WI38 (cell line): ENCODE results near the gene KLF11.

Experiments used
- H3K4me3 ChIP-seq: 2 replicates; pipeline ENCODE4 v1.5.1; 2011; ENCODE audit warnings: low read depth, mild to moderate bottlenecking, control low read depth, low read length
- TF ChIP-seq, protein P1 (sequence below): IDR thresholded peaks from 2 replicates; pipeline ENCODE4 v1.5.1; 2012; ENCODE audit warnings: low read depth, mild to moderate bottlenecking, control low read depth, low read length

The KLF11 gene

DNA sequence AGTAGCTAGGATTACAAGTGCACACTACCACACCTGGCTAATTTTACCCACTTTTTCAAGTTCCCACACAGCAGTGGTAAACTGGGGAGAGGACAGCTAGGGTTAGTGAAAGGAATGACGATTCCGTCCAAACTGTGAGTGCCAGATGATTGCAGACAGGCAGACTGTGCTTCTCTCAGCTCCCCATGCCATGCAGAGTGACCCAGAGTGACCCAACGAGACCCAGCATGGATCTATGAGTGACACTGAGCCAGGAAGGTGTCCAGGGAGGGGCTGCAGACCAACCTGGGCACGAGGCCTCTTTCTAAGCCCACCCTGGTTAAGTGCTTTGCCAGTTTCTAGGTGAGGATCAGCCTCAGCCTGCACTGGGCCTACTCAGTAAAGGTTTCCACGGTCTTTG is 7.7 kb upstream of the KLF11 start:
- TF ChIP-seq, protein P1, sequence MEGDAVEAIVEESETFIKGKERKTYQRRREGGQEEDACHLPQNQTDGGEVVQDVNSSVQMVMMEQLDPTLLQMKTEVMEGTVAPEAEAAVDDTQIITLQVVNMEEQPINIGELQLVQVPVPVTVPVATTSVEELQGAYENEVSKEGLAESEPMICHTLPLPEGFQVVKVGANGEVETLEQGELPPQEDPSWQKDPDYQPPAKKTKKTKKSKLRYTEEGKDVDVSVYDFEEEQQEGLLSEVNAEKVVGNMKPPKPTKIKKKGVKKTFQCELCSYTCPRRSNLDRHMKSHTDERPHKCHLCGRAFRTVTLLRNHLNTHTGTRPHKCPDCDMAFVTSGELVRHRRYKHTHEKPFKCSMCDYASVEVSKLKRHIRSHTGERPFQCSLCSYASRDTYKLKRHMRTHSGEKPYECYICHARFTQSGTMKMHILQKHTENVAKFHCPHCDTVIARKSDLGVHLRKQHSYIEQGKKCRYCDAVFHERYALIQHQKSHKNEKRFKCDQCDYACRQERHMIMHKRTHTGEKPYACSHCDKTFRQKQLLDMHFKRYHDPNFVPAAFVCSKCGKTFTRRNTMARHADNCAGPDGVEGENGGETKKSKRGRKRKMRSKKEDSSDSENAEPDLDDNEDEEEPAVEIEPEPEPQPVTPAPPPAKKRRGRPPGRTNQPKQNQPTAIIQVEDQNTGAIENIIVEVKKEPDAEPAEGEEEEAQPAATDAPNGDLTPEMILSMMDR, result no peak

DNA sequence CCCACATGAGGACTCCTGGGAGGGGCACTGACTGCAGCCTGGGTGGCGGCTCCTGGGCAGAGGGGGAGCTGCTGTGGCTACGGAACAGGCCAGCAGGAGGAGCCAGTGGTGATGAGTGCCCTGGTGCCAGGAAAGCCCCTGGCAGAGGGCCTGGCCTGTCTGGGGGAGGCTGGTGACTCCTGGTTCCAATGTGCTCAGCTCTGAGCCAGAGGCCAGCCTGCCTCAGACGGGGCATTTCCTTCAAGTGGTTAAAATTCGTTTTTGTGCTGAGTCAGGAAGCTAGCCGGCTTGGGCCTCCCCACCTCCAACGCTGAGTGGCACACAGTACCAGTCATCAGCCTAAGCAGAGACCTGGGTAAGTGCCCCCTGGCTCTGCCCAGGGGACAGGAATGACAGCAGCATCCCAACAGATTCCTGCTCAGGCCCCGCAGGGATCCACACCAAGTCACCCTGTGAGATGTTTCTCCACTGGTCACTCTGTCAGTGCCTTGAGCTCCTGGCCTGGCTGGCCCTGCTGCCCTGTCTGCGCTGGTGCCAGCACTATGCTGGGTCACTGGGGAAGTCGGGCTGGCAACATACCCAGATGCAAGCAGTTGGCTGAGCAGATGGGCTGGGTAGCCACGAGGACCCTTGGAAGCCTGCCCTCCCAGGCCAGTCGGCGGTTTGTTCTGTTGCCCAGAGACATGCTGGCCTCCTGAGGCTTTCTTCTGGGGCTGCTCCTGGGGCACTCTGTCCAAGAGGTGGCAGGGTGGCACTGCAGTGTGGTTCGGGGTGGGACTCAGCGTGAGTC is 7.1 kb upstream of the KLF11 start:
- TF ChIP-seq, protein P1, result peak; percentile 48
- H3K4me3 ChIP-seq, result no peak overlapping the region

More for the DNA sequence above, 7.7 kb upstream of the KLF11 start:
- no peak overlapping the region for H3K4me3 ChIP-seq

DNA sequence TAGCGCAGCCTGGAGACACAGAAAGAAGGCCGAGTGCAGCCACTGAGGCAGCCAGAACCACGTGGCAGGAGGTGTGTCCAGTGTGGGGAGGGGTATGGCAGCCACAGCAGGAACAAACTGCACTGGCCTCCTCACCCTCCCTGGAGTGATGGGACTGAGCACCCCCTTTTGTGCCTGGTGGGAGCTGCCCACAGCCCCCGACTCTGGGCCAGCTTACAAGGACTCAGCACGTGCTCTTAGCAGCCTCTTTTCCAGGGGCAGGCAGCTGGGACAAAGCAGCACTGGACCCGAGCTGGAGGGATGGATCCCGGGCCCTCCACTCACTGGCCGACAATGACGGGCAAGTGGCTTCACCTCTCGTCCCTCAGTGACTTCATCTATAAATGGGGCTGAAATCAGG is 5.2 kb upstream of the KLF11 start:
- TF ChIP-seq, protein P1, result no peak
- H3K4me3 ChIP-seq, result no peak overlapping the region

DNA sequence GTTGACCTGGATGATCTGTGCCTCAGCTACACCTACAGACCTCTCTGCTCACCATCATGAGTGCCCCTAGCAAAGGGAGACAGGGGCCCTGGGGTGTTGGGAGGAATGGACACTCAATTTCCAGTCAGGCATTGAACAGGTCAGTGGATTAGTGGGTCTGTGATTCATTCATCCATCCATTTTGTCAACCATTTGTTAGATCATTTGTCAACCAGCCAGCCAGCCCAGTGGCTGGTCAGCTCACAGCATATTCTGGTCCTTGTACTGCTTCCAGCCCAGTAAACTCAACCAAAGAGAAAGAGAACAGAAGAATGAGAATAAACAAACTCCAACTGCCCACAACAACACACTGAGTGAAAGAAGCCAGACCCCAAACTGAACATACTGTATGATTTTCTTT is 4.6 kb upstream of the KLF11 start:
- TF ChIP-seq, protein P1, result no peak
- H3K4me3 ChIP-seq, result no peak overlapping the region

DNA sequence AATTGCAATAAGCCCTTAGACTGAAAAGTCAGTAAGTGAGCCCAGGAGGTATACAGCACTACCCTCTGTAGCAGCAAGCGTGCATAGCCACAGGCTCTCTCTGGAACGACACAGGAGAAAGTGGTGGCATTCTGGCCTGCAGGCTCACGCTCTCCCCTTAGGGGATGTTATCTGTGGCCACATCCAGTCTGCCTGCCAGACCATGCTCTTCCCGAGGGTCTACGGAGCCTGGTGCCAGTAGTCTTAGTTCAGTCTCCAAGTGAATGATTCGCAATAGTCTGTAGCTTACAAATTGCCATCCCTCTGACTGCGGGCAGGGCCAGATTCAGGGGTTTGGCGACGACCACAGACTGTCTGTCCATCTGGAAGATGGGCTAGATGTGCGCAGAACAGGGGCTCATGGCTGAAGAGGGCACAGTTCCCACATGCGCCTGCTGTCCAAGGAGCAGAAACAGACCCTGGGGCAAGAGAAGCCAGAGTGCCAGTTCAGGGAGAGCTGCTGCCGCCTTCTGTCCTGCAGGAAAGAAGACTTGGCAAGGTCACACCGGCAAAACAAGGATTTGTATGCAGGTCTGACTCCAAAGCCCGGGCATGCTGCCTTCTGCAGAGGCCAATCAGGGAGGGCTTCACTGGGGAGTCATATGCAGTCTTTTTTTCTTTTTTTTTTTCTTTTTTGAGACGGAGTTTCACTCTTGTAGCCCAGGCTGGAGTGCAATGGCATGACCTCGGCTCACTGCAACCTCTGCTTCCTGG is 3.5 kb upstream of the KLF11 start:
- H3K4me3 ChIP-seq, result no peak overlapping the region
- TF ChIP-seq, protein P1, result no peak

DNA sequence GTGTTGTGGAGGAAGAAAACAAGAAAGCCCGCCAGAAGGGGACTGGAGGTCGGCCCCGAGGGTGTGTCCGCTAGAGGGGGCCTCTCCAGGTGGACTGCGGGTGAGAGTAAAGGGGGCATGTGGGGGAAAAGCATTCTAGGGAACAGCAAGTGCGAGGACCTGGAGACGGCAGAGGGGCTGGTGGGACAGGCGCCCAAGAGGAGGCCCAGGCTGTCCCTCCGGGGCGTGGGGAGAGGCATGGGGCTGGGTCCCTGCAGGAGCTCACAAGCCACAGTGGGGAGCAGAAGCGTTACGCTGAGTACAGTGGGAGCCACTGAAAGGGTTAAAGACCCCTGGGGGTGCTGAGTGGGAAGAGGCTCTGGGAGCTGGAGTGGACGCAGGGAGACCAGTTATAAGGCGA is 1.6 kb upstream of the KLF11 start:
- TF ChIP-seq, protein P1, result no peak
- no peak overlapping the region for H3K4me3 ChIP-seq
